Adrenal gland (tissue), 12 donors: ENCODE results near the gene TAAR8. TPM values are rescaled to one million over a fixed set of nuclear protein-coding genes. Genes with fewer than 3 reads are reported as not detected.
"Not testable (repeated sequence)": the region's sequence is repeated elsewhere in the genome, so short reads cannot be mapped to it uniquely, and the experiment has no call there.

Experiments
- DNase-seq, 7 donors: peaks; one replicate each; pipeline ENCODE4 v3.0.0-alpha.2; 2019 to 2020
- H3K27ac ChIP-seq, 5 donors: fragments of 200-600 bp; sonication (generic) in 4 of 5; 1 replicate in 3 of 5; 2 replicates in 2 of 5; pipeline versions ENCODE4 v1.5.1 to v1.8.0; 2016 to 2020; ENCODE audit warnings: mild to moderate bottlenecking in 1 of 5
- H3K27me3 ChIP-seq: fragments of 200-600 bp; 2 replicates; pipeline ENCODE4 v1.8.0; 2021
- H3K36me3 ChIP-seq, 2 donors: fragments of 200-600 bp; replicated peaks in 1 of 2; 1 replicate in 1 of 2; 2 replicates in 1 of 2; pipeline versions ENCODE4 v1.5.1 to v1.8.0; 2018 to 2022
- H3K4me1 ChIP-seq, 2 donors: fragments of 200-600 bp; replicated peaks in 1 of 2; 1 replicate in 1 of 2; 2 replicates in 1 of 2; pipeline versions ENCODE4 v1.5.1 to v1.8.0; 2018 to 2021
- H3K4me3 ChIP-seq, 4 donors: fragments of 200-600 bp; sonication (generic) in 3 of 4; one replicate each; pipeline ENCODE4 v1.5.1; 2016 to 2018
- H3K9me3 ChIP-seq, 3 donors: fragments of 200-600 bp; sonication (generic) in 1 of 3; replicated peaks in 1 of 3; 1 replicate in 2 of 3; 2 replicates in 1 of 3; pipeline versions ENCODE4 v1.5.1 to v1.8.0; 2016 to 2021
- POLR2A ChIP-seq, 2 donors: fragments of 450-650 bp; IDR thresholded peaks; one replicate each; pipeline ENCODE4 v1.6.1; 2017; ENCODE audit warnings: antibody characterized with exemption in 2 of 2, mild to moderate bottlenecking in 2 of 2, moderate library complexity in 1 of 2
- WGBS, 4 donors: extraction: QIAGEN DNeasy Blood & Tissue Kit in 2 of 4; methylation state at CpG; one replicate each; pipeline versions ENCODE4 v1.1.5 to v1.1.7; 2013 to 2017; 5-methylcytosine and 5-hydroxymethylcytosine counted together
- intact Hi-C, 2 donors: fragments of 100-400 bp; cut with DNase I; formaldehyde crosslinking; loops; one replicate each; pipeline versions ENCODE4 v1.14.1 to v1.15.0; 2022 to 2023
- polyA plus RNA-seq, 3 donors: library from polyadenylated mRNA; stranded (reverse); fragments of 200-250 nt in 2 of 3; fragments of 350-450 nt in 1 of 3; fragmentation: Illumina TruSeq in 1 of 3; extraction: RNeasy Lipid Tissue Mini Kit (QIAGEN cat#74804) in 1 of 3; gene quantifications; one replicate each; pipeline ENCODE4 v1.2.3, GENCODE V29; 2013 to 2014
- total RNA-seq, 9 donors: library from RNA; depleted of rRNA in 4 of 9; stranded (reverse); fragments of >200 nt in 4 of 9; fragments of 120-200 nt in 1 of 9; fragmentation: NEBNext Ultra II Directional in 1 of 9; extraction: Animal tissue kit (Norgen Biotek cat#: 25700) in 1 of 9; gene quantifications; one replicate each; pipeline versions ENCODE4 v1.1.0 to v1.2.4, GENCODE V29; 2013 to 2023
- TF ChIP-seq, protein P1 (sequence below), 6 experiments: fragments of 450-650 bp in 4 of 6; fragments of 200-600 bp in 2 of 6; sonication (generic) in 1 of 6; IDR thresholded peaks; 1 replicate in 5 of 6; 2 replicates in 1 of 6; pipeline versions ENCODE4 v1.5.1 to v1.8.0; 2016 to 2021; ENCODE audit warnings: antibody characterized with exemption in 6 of 6, mild to moderate bottlenecking in 2 of 6, moderate library complexity in 1 of 6
- donor health status: healthy with polysubstance abuse.
- donor health status: Bipolar disorder and iron deficiency.
- donor health status: DM: yes; HTN: yes; CAD: no.
- donor health status: DM: no; HTN: no; CAD: no.
- donor health status: DM: no; HTN: no; CAD: no.
- donor health status: DM: yes; HTN: yes; CAD: no.

Gene TAAR8
- total and polyA plus RNA-seq, 12 donors: not detected

DNA sequence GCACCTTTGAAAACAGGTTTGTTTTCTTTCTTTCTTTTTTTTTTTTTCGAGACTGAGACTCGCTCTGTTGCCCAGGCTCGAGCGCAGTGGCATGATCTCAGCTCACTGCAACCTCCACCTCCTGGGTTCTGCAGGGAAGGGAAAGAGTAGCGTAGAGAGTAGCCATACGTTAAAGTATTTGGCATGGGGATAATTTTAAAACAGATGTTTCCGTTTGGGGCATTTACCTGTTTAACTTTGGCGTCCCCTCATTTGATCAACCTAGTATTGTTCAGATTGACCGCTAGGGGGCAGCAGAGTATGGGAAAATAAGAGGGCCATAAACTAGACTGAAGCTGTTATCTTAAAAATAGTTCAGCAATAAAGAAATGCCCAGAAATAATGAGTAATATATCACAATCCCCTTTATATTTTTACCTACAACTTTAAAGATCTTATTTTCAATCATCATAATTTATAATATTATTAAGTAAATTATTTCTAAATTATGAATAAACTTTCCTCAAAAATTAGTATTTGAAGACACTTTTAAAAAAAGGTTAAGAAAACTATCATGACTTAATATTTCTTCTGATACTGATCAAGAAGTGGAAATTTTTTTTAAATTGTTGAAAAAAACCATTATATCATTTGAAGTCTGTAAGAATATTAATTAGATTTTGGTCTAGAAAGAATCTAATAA lies 22.0 kb upstream of the TAAR8 start:
- H3K9me3 ChIP-seq: no peaks in the 10 kb centered on the region
- H3K4me3 ChIP-seq: no peak overlapping the region
- no peaks in the 10 kb centered on the region for H3K27me3 ChIP-seq
- intact Hi-C loops: no loop called here
- H3K27ac ChIP-seq: no peak overlapping the region
- peaks cover 0 to 5% of the 10 kb centered on the region in 2 donors for H3K4me1 ChIP-seq
- WGBS, 4 donors: 20 to 24% (median 21%) methylated on average over 9 of the region's 9 CpGs
- peak; percentile 23 to 72 (median 53) for DNase-seq
- no peaks in the 10 kb centered on the region for H3K36me3 ChIP-seq
- no peak for TF ChIP-seq POLR2A (IDR thresholded peaks at IDR 0.05)
- TF ChIP-seq, protein P1, sequence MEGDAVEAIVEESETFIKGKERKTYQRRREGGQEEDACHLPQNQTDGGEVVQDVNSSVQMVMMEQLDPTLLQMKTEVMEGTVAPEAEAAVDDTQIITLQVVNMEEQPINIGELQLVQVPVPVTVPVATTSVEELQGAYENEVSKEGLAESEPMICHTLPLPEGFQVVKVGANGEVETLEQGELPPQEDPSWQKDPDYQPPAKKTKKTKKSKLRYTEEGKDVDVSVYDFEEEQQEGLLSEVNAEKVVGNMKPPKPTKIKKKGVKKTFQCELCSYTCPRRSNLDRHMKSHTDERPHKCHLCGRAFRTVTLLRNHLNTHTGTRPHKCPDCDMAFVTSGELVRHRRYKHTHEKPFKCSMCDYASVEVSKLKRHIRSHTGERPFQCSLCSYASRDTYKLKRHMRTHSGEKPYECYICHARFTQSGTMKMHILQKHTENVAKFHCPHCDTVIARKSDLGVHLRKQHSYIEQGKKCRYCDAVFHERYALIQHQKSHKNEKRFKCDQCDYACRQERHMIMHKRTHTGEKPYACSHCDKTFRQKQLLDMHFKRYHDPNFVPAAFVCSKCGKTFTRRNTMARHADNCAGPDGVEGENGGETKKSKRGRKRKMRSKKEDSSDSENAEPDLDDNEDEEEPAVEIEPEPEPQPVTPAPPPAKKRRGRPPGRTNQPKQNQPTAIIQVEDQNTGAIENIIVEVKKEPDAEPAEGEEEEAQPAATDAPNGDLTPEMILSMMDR (IDR thresholded peaks at IDR 0.05): peak; percentile 70 to 91 (median 74)

DNA sequence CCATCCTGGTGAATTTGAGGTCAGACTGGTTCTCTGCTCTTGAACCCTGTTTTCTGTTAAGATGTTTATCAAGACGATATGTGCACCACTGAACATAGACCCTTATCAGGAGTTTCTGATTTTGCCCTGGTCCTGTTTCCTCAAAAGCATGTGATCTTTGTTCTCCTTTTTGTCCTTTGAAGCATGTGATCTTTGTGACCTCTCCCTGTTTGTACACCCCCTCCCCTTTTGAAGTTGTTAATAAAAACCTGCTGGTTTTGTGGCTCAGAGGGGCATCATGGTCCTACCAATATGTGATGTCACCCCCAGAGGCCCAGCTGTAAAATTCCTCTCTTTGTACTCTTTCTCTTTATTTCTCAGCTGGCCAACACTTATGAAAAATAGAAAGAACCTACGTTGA lies 17.9 kb upstream of the TAAR8 start:
- DNase-seq, H3K27me3 ChIP-seq, intact Hi-C loops, H3K4me3 ChIP-seq, H3K27ac ChIP-seq, H3K4me1 ChIP-seq, H3K36me3 ChIP-seq, H3K9me3 ChIP-seq: not testable (repeated sequence)
- 72 to 86% (median 78%) methylated on average over 2 of the region's 2 CpGs for WGBS, 4 donors

DNA sequence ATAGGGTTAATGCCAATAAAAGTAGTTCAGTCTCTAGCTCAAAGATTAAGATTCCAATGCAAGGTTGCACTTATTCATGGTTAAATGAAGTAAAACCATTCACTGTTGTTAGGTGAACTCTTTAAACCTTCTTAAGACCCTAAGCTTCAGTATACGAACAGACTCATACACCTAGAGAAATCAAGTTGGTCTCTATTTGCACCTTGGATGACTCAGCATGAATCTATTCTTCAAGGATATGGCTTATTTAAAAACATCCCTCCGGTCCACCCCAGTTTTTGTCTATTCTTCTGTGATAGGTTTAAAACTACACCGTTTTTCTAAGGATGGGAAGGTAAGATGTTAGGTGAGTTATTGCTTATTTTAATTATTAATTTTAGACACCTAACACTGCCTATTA lies 15.3 kb upstream of the TAAR8 start:
- H3K4me3 ChIP-seq: no peak overlapping the region
- intact Hi-C loops: no loop called here

DNA sequence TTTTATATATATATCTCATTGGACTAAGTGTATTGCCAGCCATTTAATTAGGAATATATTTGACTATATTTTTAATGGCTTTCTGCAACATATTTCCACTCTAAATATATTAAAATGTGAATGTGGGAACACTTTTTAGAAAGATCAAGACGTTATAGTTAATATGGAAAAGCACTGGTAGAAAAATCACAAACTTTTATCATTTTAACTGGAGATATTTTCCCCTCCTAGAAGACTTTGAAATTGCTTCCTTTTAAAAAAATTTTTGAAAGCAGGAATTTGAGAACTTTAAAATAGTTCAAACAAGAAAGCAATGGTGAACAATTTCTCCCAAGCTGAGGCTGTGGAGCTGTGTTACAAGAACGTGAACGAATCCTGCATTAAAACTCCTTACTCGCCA lies 14.5 kb upstream of the TAAR8 start, which contains the start of gene TAAR9:
TAAR9 (plus strand) TSS at position 301 of the 400 bp plus-strand sequence; CDS start at position 314, 13 bp downstream.
- no peak for DNase-seq
- Histone ChIP-seq H3K9me3 (no peaks in the 10 kb centered on the region), H3K27me3 (peaks cover 13% of the 10 kb centered on the region), H3K36me3 (no peaks in the 10 kb centered on the region), H3K27ac (no peak within 1 kb of the TSS), H3K4me1 (no peaks in the 10 kb centered on the region), H3K4me3 (no peak within 1 kb of the TSS)
- 64 to 76% (median 72%) methylated on average over 4 of the region's 4 CpGs for WGBS, 4 donors
- intact Hi-C loops: no loop called here
- TF ChIP-seq, protein P1 (IDR thresholded peaks at IDR 0.05): no peak
- TF ChIP-seq POLR2A (IDR thresholded peaks at IDR 0.05): no peak

More for the DNA sequence above, 15.3 kb upstream of the TAAR8 start:
- no peaks in the 10 kb centered on the region for H3K36me3 ChIP-seq
- WGBS, 4 donors: 73 to 79% (median 77%) methylated on average over 3 of the region's 3 CpGs
- H3K9me3 ChIP-seq: no peaks in the 10 kb centered on the region
- peaks cover 8% of the 10 kb centered on the region for H3K27me3 ChIP-seq
- H3K27ac ChIP-seq: no peak overlapping the region
- H3K4me1 ChIP-seq: no peaks in the 10 kb centered on the region
- TF ChIP-seq, protein P1 (IDR thresholded peaks at IDR 0.05): no peak
- no peak for TF ChIP-seq POLR2A (IDR thresholded peaks at IDR 0.05)
- no peak for DNase-seq

DNA sequence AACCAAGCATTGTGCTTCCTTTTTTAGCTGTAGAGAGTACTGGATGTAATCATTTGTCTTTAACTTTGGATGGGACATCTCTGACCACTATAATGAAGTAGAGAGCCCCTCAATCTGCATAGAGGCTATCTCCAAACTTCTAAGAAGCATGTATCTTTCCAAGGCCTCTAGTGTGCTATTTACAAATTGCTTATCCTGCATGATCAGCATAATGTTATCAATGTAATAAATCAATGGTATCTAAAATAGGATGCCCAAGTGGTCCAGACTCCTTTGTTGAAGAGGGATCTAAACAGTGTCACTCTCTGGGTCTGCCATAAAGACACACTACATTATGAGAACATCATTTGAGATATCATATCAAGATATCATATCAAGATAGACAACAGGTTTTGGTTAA lies 7.6 kb upstream of the TAAR8 start:
- Histone ChIP-seq H3K27ac (no peak overlapping the region), H3K9me3 (no peaks in the 10 kb centered on the region), H3K4me1 (no peaks in the 10 kb centered on the region), H3K27me3 (peaks cover 11% of the 10 kb centered on the region), H3K36me3 (no peaks in the 10 kb centered on the region), H3K4me3 (no peak overlapping the region)
- TF ChIP-seq, protein P1 (IDR thresholded peaks at IDR 0.05): no peak
- TF ChIP-seq POLR2A (IDR thresholded peaks at IDR 0.05): no peak
- DNase-seq: no peak
- intact Hi-C loops: no loop called here
